Measurements from ENCODE around the gene CARD11. TPM values are rescaled to one million over a fixed set of nuclear protein-coding genes. Genes with fewer than 3 reads are reported as not detected.

Gene CARD11
- total RNA-seq, 2 donors from 2014 or later: 0.87 to 2.4 TPM

- peak overlapping the region in 1 of 2 donors; percentile 14 for H3K4me3 ChIP-seq
- WGBS: 15% methylated on average over 15 of the region's 15 CpGs
- H3K36me3 ChIP-seq: no peaks in the 10 kb centered on the region
- no peak overlapping the region for H3K27ac ChIP-seq
- peaks cover 9% of the 10 kb centered on the region for H3K4me1 ChIP-seq (replicated peaks)
- TF ChIP-seq POLR2AphosphoS5 (IDR thresholded peaks at IDR 0.05) (no peak), CTCF (IDR thresholded peaks at IDR 0.05) (no peak), POLR2A (IDR thresholded peaks at IDR 0.05) (no peak)
- DNase-seq (ENCODE audit: low spot score): peak; percentile 72
- H3K27me3 ChIP-seq (replicated peaks; ENCODE audit: insufficient read depth): no peaks in the 10 kb centered on the region
- no peaks in the 10 kb centered on the region for H3K9me3 ChIP-seq
- intact Hi-C loops (cut with DNase I): no loop called here
Measured at GRCh38 chr7:2978408-2978807, 65.3 kb downstream of the CARD11 start.

GRCh38 chr7:2975821-2976371, 67.8 kb downstream of the CARD11 start:
- DNase-seq (ENCODE audit: low spot score): no peak
- 56% methylated on average over 11 of the region's 11 CpGs for WGBS
- TF ChIP-seq POLR2AphosphoS5 (IDR thresholded peaks at IDR 0.05): no peak
- no peak for TF ChIP-seq POLR2A (IDR thresholded peaks at IDR 0.05)
- TF ChIP-seq CTCF (IDR thresholded peaks at IDR 0.05): no peak
- Histone ChIP-seq H3K27me3 (replicated peaks; ENCODE audit: insufficient read depth) (no peaks in the 10 kb centered on the region), H3K9me3 (no peaks in the 10 kb centered on the region), H3K27ac (no peak overlapping the region), H3K4me3 (no peak overlapping the region), H3K36me3 (no peaks in the 10 kb centered on the region), H3K4me1 (replicated peaks) (peaks cover 9% of the 10 kb centered on the region)
- intact Hi-C loops (cut with DNase I): no loop called here

- no peak for DNase-seq (ENCODE audit: low spot score)
- TF ChIP-seq POLR2A (IDR thresholded peaks at IDR 0.05) (no peak), POLR2AphosphoS5 (IDR thresholded peaks at IDR 0.05) (no peak), CTCF (IDR thresholded peaks at IDR 0.05) (no peak)
- peaks cover 9% of the 10 kb centered on the region for H3K4me1 ChIP-seq (replicated peaks)
- H3K36me3 ChIP-seq: no peaks in the 10 kb centered on the region
- H3K27me3 ChIP-seq (replicated peaks; ENCODE audit: insufficient read depth): no peaks in the 10 kb centered on the region
- 94% methylated on average over 13 of the region's 13 CpGs for WGBS
- H3K4me3 ChIP-seq: no peak overlapping the region
- intact Hi-C loops (cut with DNase I): no loop called here
- no peaks in the 10 kb centered on the region for H3K9me3 ChIP-seq
- no peak overlapping the region for H3K27ac ChIP-seq
Measured at GRCh38 chr7:2974093-2974819, 69.4 kb downstream of the CARD11 start.

- 88% methylated on average over 10 of the region's 10 CpGs for WGBS
Measured at GRCh38 chr7:2972835-2973161, 70.9 kb downstream of the CARD11 start.

More at GRCh38 chr7:2972835-2973161, 70.9 kb downstream of the CARD11 start:
- TF ChIP-seq POLR2AphosphoS5 (IDR thresholded peaks at IDR 0.05): no peak
- TF ChIP-seq CTCF (IDR thresholded peaks at IDR 0.05): no peak
- TF ChIP-seq POLR2A (IDR thresholded peaks at IDR 0.05): no peak
- no peaks in the 10 kb centered on the region for H3K27me3 ChIP-seq (replicated peaks; ENCODE audit: insufficient read depth)
- intact Hi-C loops (cut with DNase I): no loop called here
- no peaks in the 10 kb centered on the region for H3K9me3 ChIP-seq
- no peak overlapping the region for H3K4me3 ChIP-seq
- H3K4me1 ChIP-seq (replicated peaks): no peaks in the 10 kb centered on the region
- no peak overlapping the region for H3K27ac ChIP-seq
- DNase-seq (ENCODE audit: low spot score): no peak
- H3K36me3 ChIP-seq: no peaks in the 10 kb centered on the region
